RKO (cell line): ENCODE measurements around the gene BCL2A1.
A peak's percentile ranks its signal among the peaks of the same experiment; 100 is the strongest.
"Not testable (repeated sequence)": the region's sequence is repeated elsewhere in the genome, so short reads cannot be mapped to it uniquely, and the experiment has no call there.

Experiments
- DNase-seq: peaks from one replicate; pipeline ENCODE4 v3.0.0-alpha.2; 2016; ENCODE audit warnings: low spot score

The BCL2A1 gene

GRCh38 chr15:79957741-79958140 lies 13.3 kb downstream of the BCL2A1 start:
- no peak for DNase-seq

GRCh38 chr15:79956354-79956939 lies 14.5 kb downstream of the BCL2A1 start:
- no peak for DNase-seq

GRCh38 chr15:79954661-79955060 lies 16.3 kb downstream of the BCL2A1 start:
- no peak for DNase-seq

GRCh38 chr15:79953951-79954444 lies 17.0 kb downstream of the BCL2A1 start:
- DNase-seq, result no peak

- no peak for DNase-seq
These were observed 18.7 kb downstream of the BCL2A1 start for GRCh38 chr15:79952329-79952728.

- no peak for DNase-seq
These were observed 20.7 kb downstream of the BCL2A1 start for GRCh38 chr15:79950247-79950646.

GRCh38 chr15:79948761-79949160 lies 22.2 kb downstream of the BCL2A1 start:
- no peak for DNase-seq

GRCh38 chr15:79948095-79948695 lies 22.8 kb downstream of the BCL2A1 start:
- no peak for DNase-seq

- DNase-seq, result no peak
These were observed 24.0 kb downstream of the BCL2A1 start for GRCh38 chr15:79947009-79947408.

GRCh38 chr15:79944622-79945021 lies 26.4 kb downstream of the BCL2A1 start:
- DNase-seq, result no peak

- no peak for DNase-seq
These were observed 27.2 kb downstream of the BCL2A1 start for GRCh38 chr15:79943820-79944219.

- no peak for DNase-seq
These were observed 28.1 kb downstream of the BCL2A1 start for GRCh38 chr15:79942741-79943481.

- DNase-seq, result no peak
These were observed 31.6 kb downstream of the BCL2A1 start for GRCh38 chr15:79939399-79939798.

- no peak for DNase-seq
These were observed 32.9 kb downstream of the BCL2A1 start for GRCh38 chr15:79938143-79938542.

GRCh38 chr15:79935556-79936201 lies 35.3 kb downstream of the BCL2A1 start:
- not testable (repeated sequence) for DNase-seq

- no peak for DNase-seq
These were observed 37.8 kb downstream of the BCL2A1 start for GRCh38 chr15:79933231-79933630.

- no peak for DNase-seq
These were observed 38.5 kb downstream of the BCL2A1 start for GRCh38 chr15:79932447-79932846.

GRCh38 chr15:79930516-79930915 lies 40.5 kb downstream of the BCL2A1 start:
- no peak for DNase-seq

- DNase-seq, result no peak
These were observed 41.6 kb downstream of the BCL2A1 start for GRCh38 chr15:79929412-79929811.

- DNase-seq, result not testable (repeated sequence)
These were observed 44.9 kb downstream of the BCL2A1 start for GRCh38 chr15:79926116-79926515.

- DNase-seq, result no peak
These were observed 46.6 kb downstream of the BCL2A1 start for GRCh38 chr15:79924379-79924778.

- DNase-seq, result peak; percentile 97
These were observed 47.4 kb downstream of the BCL2A1 start for GRCh38 chr15:79923515-79924169.
